Lower lobe of right lung (tissue), 2 donors: Measurements from ENCODE around the gene METTL24. TPM values are rescaled to one million over a fixed set of nuclear protein-coding genes. Genes with fewer than 3 reads are reported as not detected.
"Not testable (repeated sequence)": the region's sequence is repeated elsewhere in the genome, so short reads cannot be mapped to it uniquely, and the experiment has no call there.

ENCODE experiments used
- ATAC-seq, 2 donors: fragments of 200-7000 bp; cut with Tn5 transposase; one replicate each; pipeline ENCODE4 v1.9.1; 2020 to 2022; ENCODE audit warnings: mild to moderate bottlenecking in 2 of 2, moderate library complexity in 2 of 2
- DNase-seq: peaks from one replicate; pipeline ENCODE4 v3.0.0-alpha.2; 2020
- H3K27ac ChIP-seq: fragments of 200-600 bp; one replicate; pipeline ENCODE4 v1.8.0; 2022
- H3K27me3 ChIP-seq: fragments of 200-600 bp; one replicate; pipeline ENCODE4 v1.8.0; 2022; ENCODE audit warnings: low read depth
- H3K36me3 ChIP-seq: fragments of 200-600 bp; one replicate; pipeline ENCODE4 v1.8.0; 2022; ENCODE audit warnings: mild to moderate bottlenecking
- H3K4me1 ChIP-seq: fragments of 200-600 bp; one replicate; pipeline ENCODE4 v1.8.0; 2022
- H3K4me3 ChIP-seq: fragments of 200-600 bp; one replicate; pipeline ENCODE4 v1.8.0; 2022; ENCODE audit warnings: mild to moderate bottlenecking
- H3K9me3 ChIP-seq: fragments of 200-600 bp; one replicate; pipeline ENCODE4 v1.8.0; 2022
- CTCF ChIP-seq: fragments of 200-600 bp; IDR thresholded peaks from one replicate; pipeline ENCODE4 v1.8.0; 2022; ENCODE audit warnings: antibody characterized with exemption, mild to moderate bottlenecking
- intact Hi-C: fragments of 100-400 bp; cut with DNase I; formaldehyde crosslinking; loops from one replicate; pipeline ENCODE4 v1.11.0; 2022
- total RNA-seq: library from RNA; stranded (reverse); fragmentation: NEBNext Ultra II Directional; extraction: Animal tissue kit (Norgen Biotek cat#: 25700); gene quantifications from one replicate; pipeline ENCODE4 v1.2.1, GENCODE V29; 2021
- donor health status: DM: no; HTN: yes; CAD: no; lungs with severe emphysema.

The METTL24 gene
- total RNA-seq, 1 donor from 2014 or later = 2.8 TPM

GRCh38 chr6:110282412-110282811, 75.7 kb downstream of the METTL24 start:
- ATAC-seq (no peak), DNase-seq (no peak)
- H3K36me3 ChIP-seq = no peaks in the 10 kb centered on the region
- no peaks in the 10 kb centered on the region for H3K4me1 ChIP-seq
- no peak overlapping the region for H3K4me3 ChIP-seq
- no peaks in the 10 kb centered on the region for H3K9me3 ChIP-seq
- H3K27ac ChIP-seq = no peak overlapping the region
- intact Hi-C loops = no loop called here
- no peak for TF ChIP-seq CTCF
- no peaks in the 10 kb centered on the region for H3K27me3 ChIP-seq

- TF ChIP-seq CTCF = no peak
- no peak for ATAC-seq
- no peak for DNase-seq
- H3K27ac ChIP-seq = no peak overlapping the region
- no peak overlapping the region for H3K4me3 ChIP-seq
- no peaks in the 10 kb centered on the region for H3K36me3 ChIP-seq
- H3K4me1 ChIP-seq = no peaks in the 10 kb centered on the region
- no peaks in the 10 kb centered on the region for H3K9me3 ChIP-seq
- no peaks in the 10 kb centered on the region for H3K27me3 ChIP-seq
- intact Hi-C loops = no loop called here
Measured at GRCh38 chr6:110277100-110277665, 81.0 kb downstream of the METTL24 start.

- ATAC-seq, H3K27ac ChIP-seq, H3K9me3 ChIP-seq, H3K36me3 ChIP-seq, DNase-seq, H3K4me1 ChIP-seq, H3K4me3 ChIP-seq, H3K27me3 ChIP-seq, intact Hi-C loops: not testable (repeated sequence)
Measured at GRCh38 chr6:110272781-110273180, 85.4 kb downstream of the METTL24 start.

- ATAC-seq = no peak
- TF ChIP-seq CTCF = no peak
- Histone ChIP-seq H3K27me3 (no peaks in the 10 kb centered on the region), H3K9me3 (no peaks in the 10 kb centered on the region), H3K27ac (no peak overlapping the region), H3K4me1 (no peaks in the 10 kb centered on the region), H3K4me3 (no peak overlapping the region), H3K36me3 (no peaks in the 10 kb centered on the region)
- DNase-seq = no peak
- intact Hi-C loops = no loop called here
Measured at GRCh38 chr6:110271732-110272022, 86.5 kb downstream of the METTL24 start.

GRCh38 chr6:110270165-110270564, 88.0 kb downstream of the METTL24 start:
- no peak overlapping the region for H3K27ac ChIP-seq
- no peak overlapping the region for H3K4me3 ChIP-seq
- no peaks in the 10 kb centered on the region for H3K4me1 ChIP-seq
- H3K36me3 ChIP-seq = no peaks in the 10 kb centered on the region
- ATAC-seq = no peak
- no peak for DNase-seq
- no peak for TF ChIP-seq CTCF
- H3K9me3 ChIP-seq = no peaks in the 10 kb centered on the region
- intact Hi-C loops = no loop called here
- no peaks in the 10 kb centered on the region for H3K27me3 ChIP-seq

- no peak overlapping the region for H3K27ac ChIP-seq
- no peaks in the 10 kb centered on the region for H3K27me3 ChIP-seq
- no peak for TF ChIP-seq CTCF
- H3K36me3 ChIP-seq = no peaks in the 10 kb centered on the region
- H3K4me3 ChIP-seq = no peak overlapping the region
- H3K4me1 ChIP-seq = no peaks in the 10 kb centered on the region
- DNase-seq (no peak), ATAC-seq (no peak)
- intact Hi-C loops = no loop called here
- no peaks in the 10 kb centered on the region for H3K9me3 ChIP-seq
Measured at GRCh38 chr6:110269623-110270022, 88.5 kb downstream of the METTL24 start.
